Measurements from ENCODE around the gene ERCC5. TPM values are rescaled to one million over a fixed set of nuclear protein-coding genes. Genes with fewer than 3 reads are reported as not detected.

Gene ERCC5
- total RNA-seq, 1 donor from 2014 or later = 43.8 TPM

GRCh38 chr13:102917019-102917418, 71.2 kb downstream of the ERCC5 start:
- DNase-seq (ENCODE audit: low spot score) = no peak

GRCh38 chr13:102922184-102922583, 76.4 kb downstream of the ERCC5 start:
- DNase-seq (ENCODE audit: low spot score) = no peak

Other genes with a start within 250 kb of the ERCC5 start
- 36.5 TPM for gene TPP2, start 249.0 kb upstream of the ERCC5 start, total RNA-seq
- gene METTL21C, start 151.0 kb upstream of the ERCC5 start, total RNA-seq = not detected
- gene TEX30, start 72.2 kb upstream of the ERCC5 start, total RNA-seq = 9.2 TPM
- 3.8 TPM for gene POGLUT2, start 47.1 kb upstream of the ERCC5 start, total RNA-seq
- gene BIVM, start 46.9 kb upstream of the ERCC5 start, total RNA-seq = 11.9 TPM
- not detected for gene SLC10A2, start 220.4 kb downstream of the ERCC5 start, total RNA-seq